ENCODE data around the gene CDH2.

GRCh38 chr18:28078298-28078697 lies 98.6 kb downstream of the CDH2 start:
- TF ChIP-seq, protein P1, sequence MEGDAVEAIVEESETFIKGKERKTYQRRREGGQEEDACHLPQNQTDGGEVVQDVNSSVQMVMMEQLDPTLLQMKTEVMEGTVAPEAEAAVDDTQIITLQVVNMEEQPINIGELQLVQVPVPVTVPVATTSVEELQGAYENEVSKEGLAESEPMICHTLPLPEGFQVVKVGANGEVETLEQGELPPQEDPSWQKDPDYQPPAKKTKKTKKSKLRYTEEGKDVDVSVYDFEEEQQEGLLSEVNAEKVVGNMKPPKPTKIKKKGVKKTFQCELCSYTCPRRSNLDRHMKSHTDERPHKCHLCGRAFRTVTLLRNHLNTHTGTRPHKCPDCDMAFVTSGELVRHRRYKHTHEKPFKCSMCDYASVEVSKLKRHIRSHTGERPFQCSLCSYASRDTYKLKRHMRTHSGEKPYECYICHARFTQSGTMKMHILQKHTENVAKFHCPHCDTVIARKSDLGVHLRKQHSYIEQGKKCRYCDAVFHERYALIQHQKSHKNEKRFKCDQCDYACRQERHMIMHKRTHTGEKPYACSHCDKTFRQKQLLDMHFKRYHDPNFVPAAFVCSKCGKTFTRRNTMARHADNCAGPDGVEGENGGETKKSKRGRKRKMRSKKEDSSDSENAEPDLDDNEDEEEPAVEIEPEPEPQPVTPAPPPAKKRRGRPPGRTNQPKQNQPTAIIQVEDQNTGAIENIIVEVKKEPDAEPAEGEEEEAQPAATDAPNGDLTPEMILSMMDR (conservative IDR thresholded peaks at IDR 0.05): no peak
- no peak for TF ChIP-seq ZFX (IDR thresholded peaks at IDR 0.05)
